Measurements from ENCODE around the gene OGFOD1. TPM values are rescaled to one million over a fixed set of nuclear protein-coding genes. Genes with fewer than 3 reads are reported as not detected.

OGFOD1 gene
- total RNA-seq, 1 donor from 2014 or later, result 87.0 TPM

DNA sequence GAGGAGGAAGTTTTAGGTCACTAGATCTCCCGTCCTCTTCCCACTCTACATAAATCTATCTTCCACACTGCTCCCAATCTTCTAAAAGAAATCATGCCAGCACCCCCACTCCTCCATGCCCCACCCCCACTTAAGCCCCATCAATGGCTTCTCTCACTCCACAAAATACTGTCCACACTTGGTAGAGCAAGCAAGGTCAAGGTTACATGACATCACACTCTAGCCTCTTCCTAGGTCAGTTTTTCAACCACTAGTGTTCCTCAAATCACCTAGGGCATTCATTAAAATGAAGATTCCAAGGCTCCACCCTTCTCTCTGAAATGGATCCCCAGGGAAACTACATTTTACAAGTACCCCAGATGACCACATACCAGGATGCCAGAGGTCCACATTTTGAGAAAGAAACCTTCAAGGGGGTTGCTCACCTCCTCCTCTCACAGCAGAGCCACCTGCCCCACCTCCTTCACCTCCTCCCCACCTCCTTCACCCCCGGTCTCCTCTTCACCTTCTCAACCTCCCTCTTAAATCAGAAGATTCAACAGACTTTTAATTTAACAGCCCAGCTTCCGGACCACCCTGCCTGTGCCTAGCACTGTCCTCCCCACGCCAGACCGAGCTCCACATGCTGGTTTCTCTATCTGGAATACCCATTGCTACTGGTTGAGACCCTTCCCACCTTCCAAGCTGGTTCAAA lies 29.2 kb upstream of the OGFOD1 start:
- DNase-seq, result no peak
- intact Hi-C loops (cut with micrococcal nuclease), result loop anchor here (10.0 kb wide), 1 partner anchor 227 kb away; the partner anchor contains the start of gene GNAO1
- no peaks in the 10 kb centered on the region for H3K9me3 Mint-ChIP-seq
- peaks cover 34% of the 10 kb centered on the region for H3K4me1 Mint-ChIP-seq
- H3K36me3 Mint-ChIP-seq (ENCODE audit: low read depth), result peaks cover 3% of the 10 kb centered on the region
- H3K27ac Mint-ChIP-seq, result no peak overlapping the region
- H3K4me3 Mint-ChIP-seq, result no peak overlapping the region
- no peaks in the 10 kb centered on the region for H3K27me3 Mint-ChIP-seq

GRCh38 chr16:56422896-56423441 lies 28.4 kb upstream of the OGFOD1 start:
- no peak for DNase-seq
- Mint-ChIP-seq H3K4me1 (peaks cover 34% of the 10 kb centered on the region), H3K27me3 (no peaks in the 10 kb centered on the region), H3K36me3 (ENCODE audit: low read depth) (peaks cover 3% of the 10 kb centered on the region), H3K9me3 (no peaks in the 10 kb centered on the region), H3K4me3 (peak overlapping the region; percentile 46), H3K27ac (peak overlapping the region; percentile 7)
- intact Hi-C loops (cut with micrococcal nuclease), result loop anchor here (10.0 kb wide), 1 partner anchor 228 kb away; the partner anchor contains the start of gene GNAO1

DNA sequence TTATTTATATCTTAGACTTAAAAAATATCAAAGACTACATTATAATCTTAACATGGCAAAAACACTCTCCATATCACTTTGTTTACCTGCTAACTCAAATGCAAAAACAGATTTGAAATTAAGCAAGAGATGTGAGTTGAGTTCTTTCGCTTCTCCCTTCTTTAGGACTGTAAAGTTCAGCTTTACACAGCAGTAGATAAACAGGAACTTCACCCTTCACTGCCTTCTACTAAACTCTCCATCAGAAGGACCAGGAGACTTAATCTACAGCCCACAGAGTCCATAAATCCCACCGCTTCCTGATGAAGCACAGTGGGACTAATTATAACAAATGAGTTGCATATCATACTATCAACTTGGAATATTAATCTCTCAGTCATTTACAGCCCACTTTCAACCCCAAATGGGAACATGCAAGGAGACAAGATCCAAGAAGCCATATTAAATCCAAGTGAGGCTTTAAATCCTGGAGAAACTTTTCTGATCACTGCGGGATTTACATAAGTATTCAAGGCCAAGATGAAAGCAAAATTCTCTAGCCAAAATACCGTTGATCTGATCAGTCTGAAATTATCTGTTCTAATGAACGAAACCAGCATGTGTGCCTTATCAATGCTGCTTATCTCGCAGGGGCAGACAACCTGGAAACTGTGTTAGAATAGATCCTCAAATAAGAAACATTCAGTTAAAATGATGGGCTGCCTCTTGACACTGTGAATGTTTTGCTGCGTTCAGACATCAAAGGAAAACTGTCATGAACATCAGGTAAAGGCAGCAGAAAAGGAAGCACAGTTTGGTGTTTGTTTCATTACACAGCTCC lies 27.6 kb upstream of the OGFOD1 start:
- peak; percentile 67 for DNase-seq
- Mint-ChIP-seq H3K36me3 (ENCODE audit: low read depth) (peaks cover 8% of the 10 kb centered on the region), H3K27me3 (no peaks in the 10 kb centered on the region), H3K4me1 (peaks cover 34% of the 10 kb centered on the region), H3K27ac (peak overlapping the region; percentile 91), H3K9me3 (no peaks in the 10 kb centered on the region), H3K4me3 (peak overlapping the region; percentile 99)
- intact Hi-C loops (cut with micrococcal nuclease), result loop anchor here (2.0 to 10.0 kb wide), 2 partner anchors 67 to 229 kb away; partner anchors contain the start of gene GNAO1

GRCh38 chr16:56424404-56424764 lies 27.0 kb upstream of the OGFOD1 start:
- peaks cover 34% of the 10 kb centered on the region for H3K4me1 Mint-ChIP-seq
- intact Hi-C loops (cut with micrococcal nuclease), result loop anchor here (2.0 to 10.0 kb wide), 2 partner anchors 68 to 230 kb away; partner anchors contain the start of gene GNAO1

GRCh38 chr16:56424791-56425438 lies 26.4 kb upstream of the OGFOD1 start:
- peak overlapping the region; percentile 91 for H3K27ac Mint-ChIP-seq
- peaks cover 10% of the 10 kb centered on the region for H3K36me3 Mint-ChIP-seq (ENCODE audit: low read depth)
- H3K4me3 Mint-ChIP-seq, result peak overlapping the region; percentile 99
- intact Hi-C loops (cut with micrococcal nuclease), result loop anchor here (1.0 to 10.0 kb wide), 4 partner anchors 22 to 230 kb away; partner anchors contain the start of genes GNAO1, NUDT21 and OGFOD1
- peaks cover 34% of the 10 kb centered on the region for H3K4me1 Mint-ChIP-seq
- peak; percentile 82 for DNase-seq
- H3K27me3 Mint-ChIP-seq, result no peaks in the 10 kb centered on the region
- H3K9me3 Mint-ChIP-seq, result no peaks in the 10 kb centered on the region

More at GRCh38 chr16:56424404-56424764, 27.0 kb upstream of the OGFOD1 start:
- peaks cover 8% of the 10 kb centered on the region for H3K36me3 Mint-ChIP-seq (ENCODE audit: low read depth)
- DNase-seq, result no peak
- H3K9me3 Mint-ChIP-seq, result no peaks in the 10 kb centered on the region
- peak overlapping the region; percentile 99 for H3K4me3 Mint-ChIP-seq
- H3K27ac Mint-ChIP-seq, result peak overlapping the region; percentile 91
- H3K27me3 Mint-ChIP-seq, result no peaks in the 10 kb centered on the region

GRCh38 chr16:56425439-56425832 lies 25.9 kb upstream of the OGFOD1 start, which contains the start of gene AMFR:
Gene AMFR, minus strand, starts transcription at chr16:56425545. Its CDS starts 218 bp downstream, at chr16:56425327.
- intact Hi-C loops (cut with micrococcal nuclease), result loop anchor here (1.0 to 10.0 kb wide), 4 partner anchors 22 to 231 kb away; partner anchors contain the start of genes GNAO1, NUDT21 and OGFOD1
- peak within 1 kb of the TSS; percentile 99 for H3K4me3 Mint-ChIP-seq
- H3K27ac Mint-ChIP-seq, result peak within 1 kb of the TSS; percentile 91
- H3K36me3 Mint-ChIP-seq (ENCODE audit: low read depth), result peaks cover 14% of the 10 kb centered on the region
- peak; percentile 94 for DNase-seq
- no peaks in the 10 kb centered on the region for H3K9me3 Mint-ChIP-seq
- peaks cover 30% of the 10 kb centered on the region for H3K4me1 Mint-ChIP-seq
- H3K27me3 Mint-ChIP-seq, result no peaks in the 10 kb centered on the region

DNA sequence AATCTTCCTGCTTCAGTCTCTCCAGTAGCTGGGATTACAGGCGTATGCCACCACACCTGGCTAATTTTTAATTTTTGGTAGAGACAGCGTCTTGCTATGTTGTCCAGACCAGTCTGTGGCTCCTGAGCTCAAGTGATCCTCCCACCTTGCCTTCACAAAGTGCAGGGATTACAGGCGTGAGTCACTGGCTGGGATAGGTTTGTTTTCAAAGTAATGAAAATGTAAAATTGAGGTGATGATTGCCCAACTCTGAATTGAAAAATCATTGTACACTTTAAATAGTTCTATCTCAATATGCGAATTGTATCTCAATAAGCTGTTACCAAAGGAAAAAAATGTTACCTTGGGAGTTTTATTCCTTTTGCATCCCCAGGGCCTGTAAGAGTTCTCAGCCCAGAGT lies 24.8 kb upstream of the OGFOD1 start:
- no peaks in the 10 kb centered on the region for H3K9me3 Mint-ChIP-seq
- no peak for DNase-seq
- peaks cover 22% of the 10 kb centered on the region for H3K36me3 Mint-ChIP-seq (ENCODE audit: low read depth)
- H3K27ac Mint-ChIP-seq, result no peak overlapping the region
- intact Hi-C loops (cut with micrococcal nuclease), result loop anchor here (10.0 kb wide), 1 partner anchor 232 kb away; the partner anchor contains the start of gene GNAO1
- peaks cover 27% of the 10 kb centered on the region for H3K4me1 Mint-ChIP-seq
- peak overlapping the region; percentile 70 for H3K4me3 Mint-ChIP-seq
- no peaks in the 10 kb centered on the region for H3K27me3 Mint-ChIP-seq

GRCh38 chr16:56428091-56428490 lies 23.3 kb upstream of the OGFOD1 start:
- intact Hi-C loops (cut with micrococcal nuclease), result loop anchor here (10.0 kb wide), 1 partner anchor 233 kb away; the partner anchor contains the start of gene GNAO1
- Mint-ChIP-seq H3K36me3 (ENCODE audit: low read depth) (peaks cover 32% of the 10 kb centered on the region), H3K4me1 (peaks cover 15% of the 10 kb centered on the region), H3K9me3 (no peaks in the 10 kb centered on the region), H3K27ac (no peak overlapping the region), H3K27me3 (no peaks in the 10 kb centered on the region), H3K4me3 (no peak overlapping the region)
- no peak for DNase-seq

DNA sequence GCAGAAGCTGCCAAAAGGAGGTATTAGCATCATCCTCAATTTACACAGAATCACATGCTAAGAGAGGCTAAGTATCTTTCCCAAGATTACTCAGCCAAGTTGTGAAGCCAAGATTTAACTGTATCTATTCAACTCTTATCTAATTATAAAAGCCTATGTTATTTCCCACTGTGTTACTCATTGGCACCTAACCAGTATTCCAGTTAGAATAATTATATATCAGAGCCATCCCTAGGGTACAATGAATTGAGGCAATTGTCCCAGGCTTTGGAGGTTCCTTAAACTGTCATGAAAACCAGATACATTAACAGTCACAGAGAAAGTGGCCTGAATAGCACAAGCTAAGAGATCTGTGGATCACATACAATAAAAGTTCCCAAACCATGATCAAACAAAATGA lies 15.1 kb upstream of the OGFOD1 start:
- H3K27ac Mint-ChIP-seq, result peak overlapping the region; percentile 24
- intact Hi-C loops (cut with micrococcal nuclease), result no loop called here
- peaks cover 8% of the 10 kb centered on the region for H3K4me1 Mint-ChIP-seq
- H3K27me3 Mint-ChIP-seq, result no peaks in the 10 kb centered on the region
- H3K9me3 Mint-ChIP-seq, result no peaks in the 10 kb centered on the region
- no peak overlapping the region for H3K4me3 Mint-ChIP-seq
- DNase-seq, result no peak
- H3K36me3 Mint-ChIP-seq (ENCODE audit: low read depth), result peaks cover 62% of the 10 kb centered on the region

DNA sequence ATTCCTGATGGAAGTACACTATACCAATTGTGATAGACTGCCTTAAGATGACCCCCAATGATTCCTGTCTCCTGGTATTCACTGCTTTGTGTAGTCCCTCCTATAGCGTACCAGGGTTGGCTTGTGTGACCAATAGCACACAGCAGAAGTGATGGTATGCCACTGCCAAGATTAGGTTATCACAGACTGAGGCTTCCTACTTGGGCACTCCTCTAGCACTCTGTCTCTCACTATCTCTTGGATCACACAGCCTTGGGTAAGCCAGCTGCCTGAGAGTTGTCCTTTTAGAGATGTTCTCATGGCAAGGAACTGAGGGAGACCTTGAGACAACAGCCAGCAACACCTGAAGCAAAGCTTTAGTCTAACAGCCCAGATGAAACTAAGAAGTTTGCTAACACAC lies 13.3 kb upstream of the OGFOD1 start:
- peaks cover 10% of the 10 kb centered on the region for H3K4me1 Mint-ChIP-seq
- H3K36me3 Mint-ChIP-seq (ENCODE audit: low read depth), result peaks cover 63% of the 10 kb centered on the region
- no peaks in the 10 kb centered on the region for H3K9me3 Mint-ChIP-seq
- no peak for DNase-seq
- intact Hi-C loops (cut with micrococcal nuclease), result no loop called here
- no peaks in the 10 kb centered on the region for H3K27me3 Mint-ChIP-seq
- no peak overlapping the region for H3K27ac Mint-ChIP-seq
- H3K4me3 Mint-ChIP-seq, result no peak overlapping the region

DNA sequence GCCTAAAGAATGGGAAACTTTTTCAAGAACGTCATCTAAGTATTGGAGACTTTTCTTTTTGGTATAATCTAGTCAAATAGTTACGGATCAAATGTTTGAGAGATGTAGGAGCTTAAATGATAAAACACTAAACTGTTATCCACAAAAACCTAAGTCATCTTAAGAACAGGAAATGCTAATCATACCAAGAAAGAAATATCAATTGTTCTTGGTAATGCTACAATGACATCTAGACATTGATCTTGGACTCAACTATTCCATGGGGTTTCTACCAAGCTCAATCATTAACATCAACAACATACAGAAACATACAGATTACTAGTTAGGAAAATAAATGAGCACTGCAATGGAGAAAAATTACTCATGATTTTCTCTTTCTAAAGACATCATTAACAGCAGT lies 4.1 kb upstream of the OGFOD1 start:
- intact Hi-C loops (cut with micrococcal nuclease), result loop anchor here (1.0 kb wide), 2 partner anchors 22 to 90 kb away; partner anchors contain the start of gene AMFR
- DNase-seq, result no peak
- H3K4me3 Mint-ChIP-seq, result peak overlapping the region; percentile 34
- H3K9me3 Mint-ChIP-seq, result no peaks in the 10 kb centered on the region
- H3K36me3 Mint-ChIP-seq (ENCODE audit: low read depth), result peaks cover 50% of the 10 kb centered on the region
- no peaks in the 10 kb centered on the region for H3K27me3 Mint-ChIP-seq
- peak overlapping the region; percentile 90 for H3K27ac Mint-ChIP-seq
- H3K4me1 Mint-ChIP-seq, result peaks cover 36% of the 10 kb centered on the region

DNA sequence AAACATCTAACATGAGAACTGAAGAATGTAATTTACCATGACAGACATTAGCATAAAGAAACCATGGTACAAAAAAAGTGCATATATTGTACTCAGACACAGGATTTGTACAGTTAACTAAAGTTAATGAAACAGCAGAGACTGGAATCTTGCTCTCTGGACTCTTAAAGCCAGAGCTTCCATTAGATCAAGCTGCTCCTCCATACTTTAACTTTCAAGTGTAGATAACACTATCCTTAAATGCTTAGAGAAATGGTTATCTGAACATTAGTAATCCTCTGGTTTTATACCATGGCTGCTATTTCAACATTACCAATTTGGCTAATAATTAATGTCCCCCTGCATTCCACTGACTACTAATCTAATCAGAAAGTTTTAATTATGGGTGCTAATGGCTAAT lies 3.3 kb upstream of the OGFOD1 start:
- Mint-ChIP-seq H3K4me3 (peak overlapping the region; percentile 63), H3K36me3 (ENCODE audit: low read depth) (peaks cover 47% of the 10 kb centered on the region), H3K4me1 (peaks cover 40% of the 10 kb centered on the region), H3K27me3 (no peaks in the 10 kb centered on the region), H3K27ac (peak overlapping the region; percentile 90), H3K9me3 (no peaks in the 10 kb centered on the region)
- no peak for DNase-seq
- intact Hi-C loops (cut with micrococcal nuclease), result no loop called here

All from activated CD4-positive, alpha-beta T cell treated with anti-CD3 and anti-CD28 coated beads, Interleukin-2, amount 10 ng/mL, durations not matched to agents 24 days and 14 days (primary cell).